Mucosa of stomach (tissue), 1 donor: ENCODE measurements around the gene INHBA.

Experiments used
- H3K27me3 ChIP-seq: one replicate; pipeline ENCODE4 v1.7.0; 2013; ENCODE audit warnings: mild to moderate bottlenecking, low read length; ENCODE audit not compliant: control insufficient read depth, insufficient read depth
- H3K36me3 ChIP-seq: one replicate; pipeline ENCODE4 v1.7.0; 2013; ENCODE audit warnings: low read length; ENCODE audit not compliant: control insufficient read depth, insufficient read depth
- H3K4me1 ChIP-seq: one replicate; pipeline ENCODE4 v1.7.0; 2013; ENCODE audit warnings: mild to moderate bottlenecking, low read length; ENCODE audit not compliant: control insufficient read depth, insufficient read depth
- H3K4me3 ChIP-seq: one replicate; pipeline ENCODE4 v1.7.0; 2013; ENCODE audit warnings: low read length
- H3K9ac ChIP-seq: one replicate; pipeline ENCODE4 v1.7.0; 2013; ENCODE audit warnings: mild to moderate bottlenecking, low read length, moderate library complexity
- H3K9me3 ChIP-seq: one replicate; pipeline ENCODE4 v1.7.0; 2013; ENCODE audit warnings: mild to moderate bottlenecking, low read length, moderate library complexity; ENCODE audit not compliant: control insufficient read depth
- donor health status: Pancreatic carcinoma.

The INHBA gene

DNA sequence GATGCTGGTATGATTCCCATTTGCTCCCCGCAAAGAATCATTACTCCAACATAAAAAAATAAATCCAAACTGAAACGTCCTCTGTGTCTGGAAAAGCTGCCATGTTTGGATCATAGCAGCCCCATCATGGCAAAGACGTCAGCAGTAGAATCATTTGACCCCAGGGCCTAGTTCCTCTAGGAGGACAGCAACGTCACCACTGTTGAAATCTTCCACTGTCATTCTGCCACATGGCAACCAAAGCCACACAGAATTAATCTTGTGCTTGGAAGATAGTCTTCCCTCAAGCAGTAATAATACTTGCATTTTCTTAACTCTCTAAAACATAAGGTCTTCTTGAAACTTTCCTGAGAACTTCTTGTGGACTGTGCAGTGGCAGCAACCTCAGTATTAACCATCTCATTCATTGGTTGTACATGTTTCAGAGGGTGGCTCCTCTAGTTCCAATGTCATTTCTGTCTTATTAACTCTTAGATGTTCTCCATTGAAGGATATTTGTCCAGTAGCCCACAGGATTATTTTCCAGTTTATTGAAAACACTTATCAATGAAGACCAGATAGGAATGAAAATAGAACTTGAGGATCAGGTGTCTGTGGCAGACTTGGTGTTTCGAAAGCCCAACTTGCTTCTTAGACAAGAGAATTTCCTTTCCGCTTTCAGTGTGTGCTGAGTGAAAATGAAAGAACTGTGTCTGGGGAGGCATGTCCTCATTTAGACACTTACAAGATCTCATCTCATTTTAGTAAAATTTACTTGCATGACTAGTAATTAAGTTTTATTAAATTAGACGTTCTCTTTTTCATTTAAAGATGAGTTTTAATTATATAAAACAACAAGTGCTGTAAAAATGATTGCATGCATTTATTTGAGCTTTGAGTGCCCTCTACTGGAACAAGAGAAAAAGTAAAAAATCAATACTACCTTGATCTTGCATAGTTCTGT lies 28.9 kb upstream of the INHBA start:
- H3K9me3 ChIP-seq = no peaks in the 10 kb centered on the region
- H3K9ac ChIP-seq = no peak overlapping the region
- H3K27me3 ChIP-seq = peaks cover 3% of the 10 kb centered on the region
- H3K4me3 ChIP-seq = no peak overlapping the region
- H3K4me1 ChIP-seq = no peaks in the 10 kb centered on the region
- no peaks in the 10 kb centered on the region for H3K36me3 ChIP-seq

DNA sequence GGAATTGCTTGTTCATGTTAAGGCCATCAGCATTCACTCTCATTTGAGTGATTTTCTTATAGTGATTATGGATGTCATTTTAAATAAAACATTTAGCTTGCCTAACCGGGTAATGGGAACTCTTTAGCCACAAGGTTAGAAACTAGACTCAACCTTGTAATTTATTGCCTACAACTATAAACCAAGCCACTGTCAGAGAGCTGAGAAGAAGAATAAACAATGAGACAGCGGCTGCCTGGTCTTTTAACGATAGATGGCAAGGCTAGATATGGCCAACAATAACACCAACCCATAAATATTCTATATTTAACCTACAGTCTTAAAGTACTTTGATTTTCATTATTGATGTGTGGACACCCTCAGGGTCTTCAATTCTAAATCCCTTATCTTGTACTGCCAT lies 27.8 kb upstream of the INHBA start:
- Histone ChIP-seq H3K36me3 (no peaks in the 10 kb centered on the region), H3K9ac (no peak overlapping the region), H3K4me3 (no peak overlapping the region), H3K9me3 (no peaks in the 10 kb centered on the region), H3K27me3 (peaks cover 3% of the 10 kb centered on the region), H3K4me1 (no peaks in the 10 kb centered on the region)

DNA sequence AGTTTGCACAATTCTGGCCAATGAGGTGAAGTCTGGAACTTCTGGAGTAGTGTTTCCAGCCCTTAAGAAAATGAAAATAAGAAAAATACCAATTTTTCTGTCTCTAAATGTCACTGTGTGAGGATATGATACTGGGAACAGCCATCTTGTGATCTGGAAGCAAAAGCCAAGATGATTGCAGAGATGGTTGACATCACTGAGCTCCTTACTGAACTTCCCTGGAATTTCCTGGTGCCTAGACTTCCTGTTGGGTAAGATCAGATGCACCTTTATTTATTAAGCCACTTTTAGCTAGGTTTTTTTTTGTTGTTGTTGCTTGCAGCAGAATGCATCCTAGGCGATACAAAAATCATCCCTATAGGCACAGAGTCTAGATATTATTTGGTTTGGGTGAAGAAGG lies 27.3 kb upstream of the INHBA start:
- no peaks in the 10 kb centered on the region for H3K36me3 ChIP-seq
- H3K27me3 ChIP-seq = peaks cover 3% of the 10 kb centered on the region
- no peak overlapping the region for H3K9ac ChIP-seq
- H3K4me3 ChIP-seq = no peak overlapping the region
- H3K9me3 ChIP-seq = no peaks in the 10 kb centered on the region
- H3K4me1 ChIP-seq = no peaks in the 10 kb centered on the region

DNA sequence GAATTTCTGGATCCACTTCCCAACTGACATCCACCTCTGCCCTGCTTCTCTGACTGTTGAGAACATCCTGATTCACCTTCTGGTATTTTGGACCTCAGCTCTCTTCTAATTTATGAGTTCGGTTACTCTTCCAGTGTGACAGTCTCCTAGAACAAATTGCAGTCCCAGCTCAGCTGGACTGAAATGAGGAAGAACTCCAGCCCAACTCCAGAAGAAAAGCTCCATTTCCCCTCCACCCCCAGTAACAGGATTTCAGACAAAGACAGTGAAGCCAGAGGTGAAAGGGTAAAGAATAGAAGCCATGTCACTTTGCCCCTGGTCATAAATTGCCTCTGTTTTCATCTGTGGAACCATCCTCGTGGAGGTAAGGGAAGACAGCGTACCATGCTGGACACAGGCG lies 26.2 kb upstream of the INHBA start:
- no peak overlapping the region for H3K9ac ChIP-seq
- H3K27me3 ChIP-seq = peaks cover 3% of the 10 kb centered on the region
- H3K4me3 ChIP-seq = no peak overlapping the region
- no peaks in the 10 kb centered on the region for H3K9me3 ChIP-seq
- no peaks in the 10 kb centered on the region for H3K36me3 ChIP-seq
- no peaks in the 10 kb centered on the region for H3K4me1 ChIP-seq

DNA sequence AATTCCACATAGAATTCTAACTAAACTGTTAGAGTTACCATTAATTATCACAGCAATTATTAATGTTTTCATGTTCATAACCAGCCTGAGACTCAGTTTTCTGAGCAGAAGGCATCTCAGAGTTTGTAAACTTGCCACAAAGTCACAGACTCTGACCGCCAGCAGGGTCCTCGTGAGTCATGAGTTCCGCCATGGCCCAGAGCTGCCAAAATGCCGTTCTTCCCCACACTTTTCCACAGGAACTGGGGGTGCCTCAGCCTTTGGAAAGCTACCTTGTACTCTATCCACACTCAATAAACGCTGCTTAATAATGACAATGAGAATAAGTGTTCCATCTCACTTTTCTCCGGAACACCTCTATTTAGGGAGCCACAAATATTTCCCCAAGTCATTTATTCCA lies 22.1 kb upstream of the INHBA start:
- Histone ChIP-seq H3K9me3 (no peaks in the 10 kb centered on the region), H3K4me3 (no peak overlapping the region), H3K9ac (no peak overlapping the region), H3K4me1 (no peaks in the 10 kb centered on the region), H3K27me3 (no peaks in the 10 kb centered on the region), H3K36me3 (no peaks in the 10 kb centered on the region)

DNA sequence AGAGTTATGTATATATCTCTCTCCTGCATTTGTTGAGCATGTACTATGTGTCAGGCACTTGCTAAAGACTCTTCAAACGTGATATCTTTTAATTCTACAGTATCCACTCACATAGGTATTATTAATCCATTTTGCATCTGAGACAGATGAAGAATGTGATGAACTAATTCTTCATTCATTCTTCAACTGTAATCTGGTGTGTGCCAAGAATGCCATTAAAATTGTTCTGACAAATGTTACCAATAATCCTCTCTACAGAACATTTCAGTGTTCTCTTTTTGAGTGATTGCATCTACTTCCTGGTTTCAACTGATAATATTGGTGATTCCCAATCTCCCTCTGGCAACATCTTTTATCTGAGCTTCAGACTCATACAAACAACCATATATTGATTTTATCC lies 18.0 kb upstream of the INHBA start:
- no peaks in the 10 kb centered on the region for H3K9me3 ChIP-seq
- no peak overlapping the region for H3K9ac ChIP-seq
- no peaks in the 10 kb centered on the region for H3K27me3 ChIP-seq
- no peaks in the 10 kb centered on the region for H3K4me1 ChIP-seq
- H3K36me3 ChIP-seq = no peaks in the 10 kb centered on the region
- H3K4me3 ChIP-seq = no peak overlapping the region

DNA sequence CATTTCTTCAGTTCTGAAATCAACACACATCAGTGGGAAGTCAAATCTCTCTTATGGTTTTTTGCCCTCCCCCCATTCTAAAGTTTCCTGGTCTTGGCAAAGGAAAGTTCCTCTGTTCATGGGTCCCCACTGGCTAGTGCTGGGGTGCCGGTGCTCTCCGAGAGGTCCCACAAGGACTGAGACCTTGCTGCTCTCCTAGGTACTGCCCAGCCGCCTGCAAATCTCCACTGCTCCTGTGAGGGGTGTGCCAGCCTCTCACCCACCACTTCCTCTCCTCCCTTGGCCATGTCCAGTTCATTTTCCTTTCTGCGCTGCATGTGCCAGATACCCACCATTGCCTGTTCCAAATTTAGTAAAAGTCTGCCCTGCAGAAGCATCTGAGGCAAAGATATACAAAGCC lies 17.2 kb upstream of the INHBA start:
- no peaks in the 10 kb centered on the region for H3K36me3 ChIP-seq
- no peak overlapping the region for H3K4me3 ChIP-seq
- H3K9me3 ChIP-seq = no peaks in the 10 kb centered on the region
- no peak overlapping the region for H3K9ac ChIP-seq
- no peaks in the 10 kb centered on the region for H3K4me1 ChIP-seq
- H3K27me3 ChIP-seq = no peaks in the 10 kb centered on the region

DNA sequence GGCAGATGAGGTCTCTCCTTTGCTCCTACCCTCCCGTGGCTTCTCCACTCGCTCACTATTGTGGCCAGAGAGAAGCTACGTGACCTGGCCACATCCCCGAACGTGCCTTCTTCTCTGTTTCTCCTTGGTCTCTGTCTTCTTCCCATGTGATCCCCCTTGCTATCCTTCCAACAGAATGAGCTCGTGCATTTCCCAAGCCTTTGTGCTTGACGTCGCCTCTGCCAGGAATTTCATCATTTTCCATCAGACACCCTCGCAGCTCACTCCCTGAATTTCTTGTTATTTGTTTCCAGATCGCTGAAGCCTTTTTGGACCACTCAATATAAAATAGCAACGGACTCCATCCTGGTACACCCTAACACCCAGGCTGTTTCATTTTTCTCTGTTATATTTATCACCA lies 13.8 kb upstream of the INHBA start:
- Histone ChIP-seq H3K27me3 (no peaks in the 10 kb centered on the region), H3K36me3 (no peaks in the 10 kb centered on the region), H3K9ac (no peak overlapping the region), H3K9me3 (no peaks in the 10 kb centered on the region), H3K4me1 (no peaks in the 10 kb centered on the region), H3K4me3 (no peak overlapping the region)

DNA sequence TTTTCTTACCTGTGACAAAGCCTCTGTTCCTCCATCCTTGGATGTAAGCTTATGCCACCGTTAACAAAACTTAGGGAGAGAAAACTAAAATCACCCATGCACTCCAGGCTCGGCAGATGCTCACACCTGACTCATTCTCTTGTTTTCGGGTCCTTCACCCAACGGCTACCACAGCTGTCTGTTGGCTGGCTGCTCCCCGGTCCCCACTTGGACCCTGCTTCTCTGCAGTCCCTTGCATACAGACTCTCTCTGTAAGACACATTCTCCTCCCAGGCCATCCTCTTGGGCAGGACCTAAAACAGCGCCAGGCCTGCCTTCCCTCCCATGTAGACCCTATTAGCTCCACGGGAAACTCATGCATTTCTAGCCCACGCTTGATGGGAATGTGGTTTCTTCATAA lies 12.1 kb upstream of the INHBA start:
- Histone ChIP-seq H3K36me3 (no peaks in the 10 kb centered on the region), H3K9ac (no peak overlapping the region)

DNA sequence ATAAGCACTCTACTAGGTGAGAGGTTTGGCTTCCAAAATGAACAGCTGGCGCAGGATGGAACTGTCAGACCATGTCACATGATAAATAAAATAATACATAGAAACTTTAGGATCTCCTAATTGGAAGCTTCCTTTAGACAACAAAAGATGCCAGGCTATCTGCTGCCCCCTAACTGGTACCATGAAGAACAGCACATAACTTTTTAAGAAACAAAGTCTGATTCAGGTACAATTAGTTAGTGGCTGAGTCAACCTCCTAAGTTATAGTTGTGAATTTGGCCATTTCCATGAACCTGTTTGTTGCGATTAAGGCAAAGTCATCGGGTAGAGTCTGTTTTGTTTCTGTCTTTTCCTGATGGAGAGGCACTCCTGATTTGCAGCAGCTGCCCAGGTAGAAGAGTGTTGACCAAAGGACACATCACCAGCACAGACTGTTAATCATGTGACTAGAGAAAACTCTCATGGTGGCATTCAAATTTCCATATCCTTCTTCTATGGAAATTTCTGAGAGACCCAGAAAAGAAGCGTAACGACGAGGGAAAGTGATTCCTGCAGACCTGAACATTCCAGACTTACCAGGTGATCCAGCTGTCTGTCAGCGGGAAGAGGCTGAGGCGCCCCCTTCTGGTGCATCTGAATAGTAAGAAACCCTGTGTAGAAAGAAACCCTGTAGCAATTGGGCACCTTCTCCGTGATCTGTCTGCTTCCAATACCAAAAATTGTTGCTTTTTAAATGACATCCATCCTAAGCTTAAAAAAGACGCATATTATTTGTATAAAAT lies 8.6 kb upstream of the INHBA start:
- H3K27me3 ChIP-seq = no peaks in the 10 kb centered on the region

More for the DNA sequence above, 12.1 kb upstream of the INHBA start:
- Histone ChIP-seq H3K9me3 (no peaks in the 10 kb centered on the region), H3K27me3 (no peaks in the 10 kb centered on the region), H3K4me1 (no peaks in the 10 kb centered on the region), H3K4me3 (no peak overlapping the region)

DNA sequence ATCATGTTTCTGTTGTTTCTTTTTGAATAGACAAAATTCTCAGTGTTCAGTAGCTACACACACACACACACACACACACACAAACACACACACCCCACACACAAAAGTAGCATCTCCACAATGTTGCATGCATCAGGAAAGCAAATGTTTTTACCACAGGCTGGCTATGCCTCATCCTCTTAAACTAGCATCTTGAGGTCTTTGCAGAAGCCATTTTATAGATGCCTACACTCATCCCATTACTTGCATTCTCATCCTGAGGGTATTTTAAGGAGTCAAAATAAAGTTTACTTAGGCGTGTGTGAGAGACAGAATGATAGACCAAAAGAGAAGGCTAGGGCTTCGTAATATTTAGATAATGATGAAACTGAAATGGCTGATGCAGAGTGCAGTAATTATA lies 7.9 kb upstream of the INHBA start:
- Histone ChIP-seq H3K4me3 (no peak overlapping the region), H3K9me3 (no peaks in the 10 kb centered on the region), H3K9ac (no peak overlapping the region), H3K4me1 (peaks cover 5% of the 10 kb centered on the region), H3K36me3 (no peaks in the 10 kb centered on the region), H3K27me3 (no peaks in the 10 kb centered on the region)

More for the DNA sequence above, 8.6 kb upstream of the INHBA start:
- H3K9ac ChIP-seq = no peak overlapping the region
- H3K9me3 ChIP-seq = no peaks in the 10 kb centered on the region
- H3K4me3 ChIP-seq = no peak overlapping the region
- no peaks in the 10 kb centered on the region for H3K4me1 ChIP-seq
- H3K36me3 ChIP-seq = no peaks in the 10 kb centered on the region

DNA sequence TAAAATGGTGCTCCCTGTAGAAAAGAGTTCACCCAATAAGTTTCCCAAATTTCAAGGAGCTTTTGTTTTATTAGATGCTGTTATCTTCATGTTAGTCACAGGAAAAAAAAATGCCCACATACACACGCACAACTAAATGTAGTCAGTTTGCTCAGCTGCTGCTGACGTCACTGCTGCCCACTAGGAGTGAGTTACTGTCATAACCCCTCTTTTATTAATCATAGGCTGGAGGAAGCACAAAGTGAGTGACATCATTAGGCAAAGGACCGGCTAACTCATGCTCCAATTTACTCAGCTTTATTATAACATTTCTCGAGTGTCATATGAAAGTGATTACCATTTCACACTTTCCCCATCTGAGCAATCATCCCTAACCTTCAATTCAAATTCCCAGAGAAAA lies 6.7 kb upstream of the INHBA start:
- H3K4me3 ChIP-seq = no peak overlapping the region
- no peaks in the 10 kb centered on the region for H3K27me3 ChIP-seq
- H3K36me3 ChIP-seq = no peaks in the 10 kb centered on the region
- no peak overlapping the region for H3K9ac ChIP-seq
- H3K4me1 ChIP-seq = peaks cover 10% of the 10 kb centered on the region
- H3K9me3 ChIP-seq = no peaks in the 10 kb centered on the region
